Suprapubic skin (tissue), 4 donors: ENCODE data around the gene TCHP.

ENCODE experiments used
- CTCF ChIP-seq, 2 donors: fragments of 200-600 bp in 1 of 2; fragments of 450-650 bp in 1 of 2; sonication (generic) in 1 of 2; IDR thresholded peaks; one replicate each; pipeline ENCODE4 v1.5.1; 2016 to 2019; ENCODE audit warnings: antibody characterized with exemption in 2 of 2, mild to moderate bottlenecking in 1 of 2, moderate library complexity in 1 of 2
- POLR2A ChIP-seq, 2 donors: fragments of 450-650 bp; IDR thresholded peaks; one replicate each; pipeline ENCODE4 v1.6.1; 2017; ENCODE audit warnings: antibody characterized with exemption in 2 of 2, mild to moderate bottlenecking in 2 of 2, moderate library complexity in 2 of 2
- POLR2AphosphoS5 ChIP-seq, 3 donors: sonication (generic); formaldehyde crosslinking; IDR thresholded peaks; one replicate each; pipeline ENCODE4 v1.6.1; 2017; ENCODE audit warnings: antibody characterized with exemption in 3 of 3

- TF ChIP-seq POLR2AphosphoS5 (IDR thresholded peaks at IDR 0.05): no peak
- no peak for TF ChIP-seq CTCF (IDR thresholded peaks at IDR 0.05)
- no peak for TF ChIP-seq POLR2A (IDR thresholded peaks at IDR 0.05)
Measured at GRCh38 chr12:109952160-109952858, 52.2 kb downstream of the TCHP start.
